CD14-positive monocyte (primary cell): Measurements from ENCODE around the gene BAG5. TPM values are rescaled to one million over a fixed set of nuclear protein-coding genes. Genes with fewer than 3 reads are reported as not detected.

Source experiments
- DNase-seq, 3 donors: peaks; one replicate each; pipeline ENCODE4 v3.0.0-alpha.2; 2011 to 2022
- H2AFZ ChIP-seq: 2 replicates; pipeline ENCODE4 v1.6.0; 2012; ENCODE audit warnings: mild to moderate bottlenecking, low read depth, low read length, inconsistent platforms; ENCODE audit not compliant: insufficient read depth, poor library complexity, severe bottlenecking
- H3K27ac ChIP-seq, 2 donors: 1 replicate in 1 of 2; 2 replicates in 1 of 2; pipeline ENCODE4 v1.5.1; 2012 to 2013; ENCODE audit warnings: low read length in 2 of 2, control low read depth in 1 of 2, inconsistent platforms in 1 of 2, low read depth in 1 of 2, mild to moderate bottlenecking in 1 of 2
- H3K27me3 ChIP-seq, 2 donors: one replicate each; pipeline versions ENCODE4 v1.6.0 to v1.6.1; 2011 to 2013; ENCODE audit warnings: low read length in 2 of 2; ENCODE audit not compliant: control insufficient read depth in 2 of 2, insufficient read depth in 2 of 2
- H3K36me3 ChIP-seq, 2 donors: replicated peaks in 1 of 2; 1 replicate in 1 of 2; 2 replicates in 1 of 2; pipeline versions ENCODE4 v1.5.1 to v1.6.1; 2012 to 2013; ENCODE audit warnings: low read length in 2 of 2, control low read depth in 1 of 2, inconsistent platforms in 1 of 2, mild to moderate bottlenecking in 1 of 2; ENCODE audit not compliant: insufficient read depth in 2 of 2, control insufficient read depth in 1 of 2
- H3K4me1 ChIP-seq, 2 donors: 1 replicate in 1 of 2; 2 replicates in 1 of 2; pipeline versions ENCODE4 v1.5.1 to v1.6.1; 2012 to 2013; ENCODE audit warnings: low read length in 2 of 2, control low read depth in 1 of 2, inconsistent platforms in 1 of 2, mild to moderate bottlenecking in 1 of 2, moderate library complexity in 1 of 2; ENCODE audit not compliant: insufficient read depth in 2 of 2, control insufficient read depth in 1 of 2
- H3K4me2 ChIP-seq: replicated peaks from 2 replicates; pipeline ENCODE3; 2012; ENCODE audit warnings: low read length, moderate library complexity, mild to moderate bottlenecking; ENCODE audit not compliant: poor library complexity, severe bottlenecking; ENCODE audit errors: extremely low read depth
- H3K4me3 ChIP-seq, 3 experiments: fragments of 200-600 bp in 1 of 3; sonication (generic) in 1 of 3; replicated peaks in 1 of 3; 1 replicate in 2 of 3; 2 replicates in 1 of 3; pipeline ENCODE4 v1.5.1; 2011 to 2013; ENCODE audit warnings: low read length in 3 of 3, mild to moderate bottlenecking in 3 of 3, control low read depth in 2 of 3, low read depth in 2 of 3, inconsistent platforms in 1 of 3, moderate library complexity in 1 of 3
- H3K79me2 ChIP-seq: 2 replicates; pipeline ENCODE4 v1.6.0; 2012; ENCODE audit warnings: mild to moderate bottlenecking, control low read depth, inconsistent platforms, low read length, moderate library complexity; ENCODE audit not compliant: insufficient read depth
- H3K9ac ChIP-seq: 2 replicates; pipeline ENCODE4 v1.6.0; 2017; ENCODE audit warnings: low read length, mild to moderate bottlenecking; ENCODE audit not compliant: insufficient read depth, poor library complexity, severe bottlenecking
- H3K9me3 ChIP-seq, 2 donors: replicated peaks in 1 of 2; 1 replicate in 1 of 2; 2 replicates in 1 of 2; pipeline versions ENCODE4 v1.5.1 to v1.6.1; 2012 to 2013; ENCODE audit warnings: low read length in 2 of 2, control low read depth in 1 of 2; ENCODE audit not compliant: control insufficient read depth in 1 of 2, insufficient read depth in 1 of 2
- H4K20me1 ChIP-seq: 2 replicates; pipeline ENCODE4 v1.6.0; 2012; ENCODE audit warnings: mild to moderate bottlenecking, low read length, control low read depth, moderate library complexity; ENCODE audit not compliant: insufficient read depth
- H3K27ac Mint-ChIP-seq, 7 donors: one replicate each; pipeline ENCODE4 v1.8.0; 2020; ENCODE audit warnings: mild to moderate bottlenecking in 7 of 7, mixed read lengths in 7 of 7, moderate library complexity in 6 of 7, inconsistent platforms in 2 of 7
- H3K27me3 Mint-ChIP-seq, 3 donors: one replicate each; pipeline ENCODE4 v1.8.0; 2021 to 2022; ENCODE audit warnings: low read depth in 3 of 3, mild to moderate bottlenecking in 3 of 3, mixed read lengths in 3 of 3, moderate library complexity in 3 of 3, inconsistent platforms in 1 of 3
- H3K36me3 Mint-ChIP-seq, 2 donors: one replicate each; pipeline ENCODE4 v1.8.0; 2020; ENCODE audit warnings: mixed read lengths in 2 of 2, inconsistent platforms in 1 of 2, mild to moderate bottlenecking in 1 of 2
- H3K4me1 Mint-ChIP-seq: one replicate; pipeline ENCODE4 v1.8.0; 2020; ENCODE audit warnings: mild to moderate bottlenecking, mixed read lengths
- H3K4me3 Mint-ChIP-seq, 2 donors: one replicate each; pipeline ENCODE4 v1.8.0; 2020; ENCODE audit warnings: mild to moderate bottlenecking in 2 of 2, mixed read lengths in 2 of 2, moderate library complexity in 1 of 2
- H3K9me3 Mint-ChIP-seq, 7 donors: one replicate each; pipeline ENCODE4 v1.8.0; 2020 to 2022; ENCODE audit warnings: mixed read lengths in 7 of 7, mild to moderate bottlenecking in 6 of 7, moderate library complexity in 6 of 7, inconsistent platforms in 2 of 7
- WGBS: methylation state at CpG from one replicate; pipeline ENCODE4 v1.1.5; 2013; ENCODE audit warnings: missing lambda C conversion rate; ENCODE audit not compliant: insufficient coverage; 5-methylcytosine and 5-hydroxymethylcytosine counted together
- intact Hi-C, 2 donors: fragments of 100-400 bp; cut with micrococcal nuclease; formaldehyde crosslinking; loops; one replicate each; pipeline versions ENCODE4 v1.15.0 to v1.15.1; 2023
- polyA plus RNA-seq, 3 donors: library from polyadenylated mRNA; depleted of rRNA in 1 of 3; unstranded in 2 of 3; stranded (reverse) in 1 of 3; fragments of 300-500 nt in 2 of 3; fragments of >200 nt in 1 of 3; fragmentation: Illumina TruSeq in 2 of 3; gene quantifications; 1 replicate in 2 of 3; 2 replicates in 1 of 3; pipeline ENCODE4 v1.2.3, GENCODE V29; 2012 to 2021
- TF ChIP-seq, protein P1 (sequence below): fragments of 200-600 bp; IDR thresholded peaks from one replicate; pipeline ENCODE4 v1.8.0; 2022; ENCODE audit warnings: antibody characterized with exemption, mild to moderate bottlenecking

BAG5 gene
- polyA plus RNA-seq, 3 donors: 4.7 to 33.1 (median 30.1) TPM

DNA sequence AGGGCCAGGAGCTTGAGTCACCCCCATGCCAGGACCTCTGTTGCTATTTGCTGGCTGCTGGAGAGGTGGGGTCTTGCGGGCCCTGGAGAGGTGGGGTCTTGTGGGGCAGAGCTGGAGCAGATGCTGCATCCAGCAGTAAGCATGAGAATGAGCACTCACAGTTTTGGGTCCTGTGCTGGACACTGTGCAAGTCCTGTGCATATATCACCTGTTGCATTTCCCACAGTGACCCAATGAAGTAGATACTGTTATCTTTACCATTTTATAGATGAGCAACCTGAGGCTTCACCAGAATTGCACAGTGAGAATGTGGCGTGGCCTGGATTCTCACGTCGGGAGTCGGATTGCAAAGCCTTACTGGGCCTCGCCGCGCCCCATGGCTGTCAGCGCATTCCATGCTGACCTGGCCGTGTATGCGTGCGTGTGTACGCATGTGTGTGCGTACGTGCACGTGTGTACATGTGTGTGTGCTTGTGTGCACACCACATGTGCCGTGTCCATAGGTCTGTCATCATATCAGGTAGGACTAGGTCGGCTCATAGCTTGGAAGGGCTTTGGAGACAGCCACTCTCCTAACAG, 12.3 kb upstream of the BAG5 start:
- no peak overlapping the region for H3K27ac ChIP-seq
- H3K36me3 ChIP-seq: peaks cover 56 to 66% of the 10 kb centered on the region in 2 donors
- TF ChIP-seq, protein P1, sequence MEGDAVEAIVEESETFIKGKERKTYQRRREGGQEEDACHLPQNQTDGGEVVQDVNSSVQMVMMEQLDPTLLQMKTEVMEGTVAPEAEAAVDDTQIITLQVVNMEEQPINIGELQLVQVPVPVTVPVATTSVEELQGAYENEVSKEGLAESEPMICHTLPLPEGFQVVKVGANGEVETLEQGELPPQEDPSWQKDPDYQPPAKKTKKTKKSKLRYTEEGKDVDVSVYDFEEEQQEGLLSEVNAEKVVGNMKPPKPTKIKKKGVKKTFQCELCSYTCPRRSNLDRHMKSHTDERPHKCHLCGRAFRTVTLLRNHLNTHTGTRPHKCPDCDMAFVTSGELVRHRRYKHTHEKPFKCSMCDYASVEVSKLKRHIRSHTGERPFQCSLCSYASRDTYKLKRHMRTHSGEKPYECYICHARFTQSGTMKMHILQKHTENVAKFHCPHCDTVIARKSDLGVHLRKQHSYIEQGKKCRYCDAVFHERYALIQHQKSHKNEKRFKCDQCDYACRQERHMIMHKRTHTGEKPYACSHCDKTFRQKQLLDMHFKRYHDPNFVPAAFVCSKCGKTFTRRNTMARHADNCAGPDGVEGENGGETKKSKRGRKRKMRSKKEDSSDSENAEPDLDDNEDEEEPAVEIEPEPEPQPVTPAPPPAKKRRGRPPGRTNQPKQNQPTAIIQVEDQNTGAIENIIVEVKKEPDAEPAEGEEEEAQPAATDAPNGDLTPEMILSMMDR: no peak
- intact Hi-C loops: loop anchor here (5.0 to 10.0 kb wide), 2 partner anchors 103 to 110 kb away; no protein-coding TSS in a partner anchor
- no peak for DNase-seq
- H3K4me2 ChIP-seq: no peak overlapping the region
- H3K27me3 Mint-ChIP-seq: no peaks in the 10 kb centered on the region
- H3K4me1 ChIP-seq: no peaks in the 10 kb centered on the region
- no peaks in the 10 kb centered on the region for H3K27me3 ChIP-seq
- H3K27ac Mint-ChIP-seq: no peak overlapping the region
- peaks cover 4% of the 10 kb centered on the region for H3K79me2 ChIP-seq
- H3K4me3 Mint-ChIP-seq: no peak overlapping the region
- no peak overlapping the region for H2AFZ ChIP-seq
- no peaks in the 10 kb centered on the region for H3K4me1 Mint-ChIP-seq
- H3K36me3 Mint-ChIP-seq: peaks cover 50 to 69% of the 10 kb centered on the region in 2 donors
- no peaks in the 10 kb centered on the region for H3K9me3 ChIP-seq
- peaks cover 33% of the 10 kb centered on the region for H4K20me1 ChIP-seq
- no peak overlapping the region for H3K4me3 ChIP-seq
- H3K9me3 Mint-ChIP-seq: no peaks in the 10 kb centered on the region
- whole genome bisulfite sequencing: 93% methylated on average over 15 of the region's 18 CpGs
- no peak overlapping the region for H3K9ac ChIP-seq

DNA sequence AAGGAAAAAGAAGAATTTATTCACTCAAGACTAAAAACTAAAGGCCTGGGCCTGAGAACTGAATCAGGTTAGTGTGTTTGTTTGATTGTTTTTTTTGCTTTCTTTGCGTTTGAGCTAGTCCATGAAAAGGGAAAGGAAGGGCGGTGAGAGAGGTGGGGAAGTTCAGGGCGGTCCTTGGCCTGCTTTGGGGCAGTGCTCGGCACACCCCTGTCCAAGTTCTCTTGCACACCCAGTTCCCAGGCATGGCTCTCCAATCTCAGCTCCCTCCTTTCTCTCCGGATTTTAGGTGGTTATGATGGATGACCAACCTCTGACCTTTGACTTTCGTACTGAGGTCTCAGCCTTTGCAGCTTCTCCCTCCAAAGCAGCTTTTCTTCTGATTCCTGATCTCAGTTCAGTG, 11.6 kb upstream of the BAG5 start:
- Histone ChIP-seq H4K20me1 (peaks cover 38% of the 10 kb centered on the region), H3K9ac (no peak overlapping the region), H3K27me3 (no peaks in the 10 kb centered on the region), H3K79me2 (peaks cover 11% of the 10 kb centered on the region), H3K4me3 (no peak overlapping the region), H3K9me3 (no peaks in the 10 kb centered on the region), H2AFZ (no peak overlapping the region), H3K4me1 (no peaks in the 10 kb centered on the region), H3K36me3 (peaks cover 56 to 65% of the 10 kb centered on the region in 2 donors), H3K4me2 (no peak overlapping the region), H3K27ac (no peak overlapping the region)
- intact Hi-C loops: loop anchor here (5.0 to 10.0 kb wide), 2 partner anchors 103 to 111 kb away; no protein-coding TSS in a partner anchor
- no peak for DNase-seq
- H3K4me3 Mint-ChIP-seq: no peak overlapping the region
- H3K36me3 Mint-ChIP-seq: peaks cover 50 to 65% of the 10 kb centered on the region in 2 donors
- TF ChIP-seq, protein P1: no peak
- 100% methylated on average over 1 of the region's 6 CpGs for WGBS
- H3K4me1 Mint-ChIP-seq: no peaks in the 10 kb centered on the region
- H3K27ac Mint-ChIP-seq: peak overlapping the region in 1 of 7 donors; percentile 31
- no peaks in the 10 kb centered on the region for H3K27me3 Mint-ChIP-seq
- no peaks in the 10 kb centered on the region for H3K9me3 Mint-ChIP-seq
